Neural cell (in vitro differentiated cells): ENCODE results near the gene GSG1L2. TPM values are rescaled to one million over a fixed set of nuclear protein-coding genes. Genes with fewer than 3 reads are reported as not detected.

ENCODE experiments used
- H2AFZ ChIP-seq: fragments of 200-600, 300-800 bp; sonication (generic), shearing (Covaris generic); 2 replicates; pipeline ENCODE4 v1.6.0; 2014; ENCODE audit warnings: low read depth, mild to moderate bottlenecking, antibody characterized with exemption, low read length, moderate library complexity
- H3F3A ChIP-seq: fragments of 200-600 bp; shearing (Covaris generic); 2 replicates; pipeline ENCODE4 v1.6.1; 2016; ENCODE audit warnings: mild to moderate bottlenecking, moderate library complexity, mixed read lengths, antibody characterized with exemption, low read length; ENCODE audit not compliant: insufficient read depth, poor library complexity, severe bottlenecking
- H3K27ac ChIP-seq: fragments of 200-600, 300-800 bp; sonication (generic), shearing (Covaris generic); 2 replicates; pipeline ENCODE4 v1.5.1; 2014; ENCODE audit warnings: mild to moderate bottlenecking, low read length, moderate library complexity
- H3K27me3 ChIP-seq: fragments of 300-800, 200-600 bp; sonication (generic), shearing (Covaris generic); 2 replicates; pipeline ENCODE4 v1.6.0; 2014; ENCODE audit warnings: mild to moderate bottlenecking, low read depth, low read length, moderate library complexity; ENCODE audit not compliant: insufficient read depth
- H3K36me3 ChIP-seq: fragments of 300-800, 200-600 bp; sonication (generic), shearing (Covaris generic); 2 replicates; pipeline ENCODE4 v1.5.1; 2014; ENCODE audit warnings: mild to moderate bottlenecking, antibody characterized with exemption, low read length, moderate library complexity; ENCODE audit not compliant: insufficient read depth
- H3K4me2 ChIP-seq: fragments of 300-800, 200-600 bp; sonication (generic), shearing (Covaris generic); 2 replicates; pipeline ENCODE4 v1.6.0; 2014; ENCODE audit warnings: mild to moderate bottlenecking, low read length
- H3K4me3 ChIP-seq: fragments of 300-800, 200-600 bp; sonication (generic), shearing (Covaris generic); 2 replicates; pipeline ENCODE4 v1.5.1; 2014; ENCODE audit warnings: mild to moderate bottlenecking, low read length, moderate library complexity
- H3K79me2 ChIP-seq: fragments of 200-600 bp; shearing (Covaris generic); replicated peaks from 2 replicates; pipeline ENCODE4 v1.6.0; 2014; ENCODE audit warnings: mild to moderate bottlenecking, low read length, moderate library complexity; ENCODE audit not compliant: insufficient read depth
- H3K9ac ChIP-seq: fragments of 300-800, 200-600 bp; sonication (generic), shearing (Covaris generic); 2 replicates; pipeline ENCODE4 v1.6.1; 2016; ENCODE audit warnings: mild to moderate bottlenecking, low read length, mixed read lengths
- H3K9me2 ChIP-seq: fragments of 200-600 bp; shearing (Covaris generic); 2 replicates; pipeline ENCODE4 v1.6.1; 2016; ENCODE audit warnings: mild to moderate bottlenecking, low read length, mixed read lengths; ENCODE audit not compliant: insufficient read depth
- H3K9me3 ChIP-seq: fragments of 200-600, 300-800 bp; sonication (generic), shearing (Covaris generic); 2 replicates; pipeline ENCODE4 v1.6.1; 2016; ENCODE audit warnings: mild to moderate bottlenecking, mixed run types, low read length, moderate library complexity, mixed read lengths
- H4K20me1 ChIP-seq: fragments of 200-600 bp; shearing (Covaris generic); 2 replicates; pipeline ENCODE4 v1.6.1; 2016; ENCODE audit warnings: mild to moderate bottlenecking, mixed run types; ENCODE audit not compliant: insufficient read depth
- EP300 ChIP-seq: fragments of 450-650 bp; conservative IDR thresholded peaks from 2 replicates; pipeline ENCODE4 v1.6.1; 2014; ENCODE audit warnings: antibody characterized with exemption, mild to moderate bottlenecking, moderate library complexity; ENCODE audit not compliant: poor library complexity, severe bottlenecking
- EZH2 ChIP-seq: fragments of 200-600, 300-800 bp; shearing (Covaris generic), sonication (generic); IDR thresholded peaks from 2 replicates; pipeline ENCODE4 v1.6.1; 2014; ENCODE audit warnings: antibody characterized with exemption, low read length, borderline replicate concordance, mild to moderate bottlenecking; ENCODE audit not compliant: insufficient read depth, poor library complexity, severe bottlenecking
- MXI1 ChIP-seq: fragments of 450-650 bp; conservative IDR thresholded peaks from 2 replicates; pipeline ENCODE4 v1.6.1; 2014; ENCODE audit warnings: antibody characterized with exemption, mild to moderate bottlenecking; ENCODE audit not compliant: poor library complexity, severe bottlenecking
- POLR2AphosphoS5 ChIP-seq: IDR thresholded peaks from 2 replicates; pipeline ENCODE4 v1.6.1; 2012
- RAD21 ChIP-seq: fragments of 450-650 bp; conservative IDR thresholded peaks from 2 replicates; pipeline ENCODE4 v1.6.1; 2014; ENCODE audit warnings: antibody characterized with exemption, mild to moderate bottlenecking, moderate library complexity
- REST ChIP-seq: IDR thresholded peaks from 2 replicates; pipeline ENCODE4 v1.6.1; 2012; ENCODE audit warnings: borderline replicate concordance
- SMC3 ChIP-seq: fragments of 450-650 bp; conservative IDR thresholded peaks from 2 replicates; pipeline ENCODE4 v1.6.1; 2014; ENCODE audit warnings: antibody characterized with exemption, mild to moderate bottlenecking, moderate library complexity; ENCODE audit not compliant: poor library complexity
- TAF1 ChIP-seq: IDR thresholded peaks from 2 replicates; pipeline ENCODE4 v1.6.1; 2012; ENCODE audit warnings: low read depth
- polyA plus RNA-seq: library from polyadenylated mRNA; depleted of rRNA; stranded (reverse); fragments of >200 nt; gene quantifications from 2 replicates; pipeline ENCODE4 v1.2.3, GENCODE V29; 2014
- TF ChIP-seq, protein P1 (sequence below): fragments of 450-650 bp; IDR thresholded peaks from 2 replicates; pipeline ENCODE4 v1.5.1; 2014; ENCODE audit warnings: antibody characterized with exemption, mild to moderate bottlenecking, moderate library complexity; ENCODE audit not compliant: poor library complexity, severe bottlenecking

The GSG1L2 gene
- polyA plus RNA-seq, 1 donor from 2014 or later: not detected

DNA sequence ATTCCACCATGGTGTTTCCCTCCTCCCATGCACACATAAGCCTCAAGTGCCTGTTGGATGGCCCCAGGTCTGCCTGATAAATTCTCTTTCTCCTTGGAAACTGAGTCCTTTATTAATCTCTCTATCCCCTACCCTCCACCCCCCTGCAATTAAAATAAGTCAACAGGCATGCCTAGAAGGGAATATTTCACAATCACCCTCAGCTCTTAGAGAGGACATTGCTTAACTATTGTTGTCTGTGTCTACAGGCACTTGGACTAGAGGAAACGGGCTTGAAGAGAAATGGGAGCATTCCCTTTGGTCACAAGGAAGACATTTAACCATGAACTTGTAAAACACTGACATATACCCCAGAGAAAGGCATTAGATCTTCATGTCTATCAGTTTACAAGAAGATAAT, 43.7 kb upstream of the GSG1L2 start:
- peaks cover 4% of the 10 kb centered on the region for H3K9me3 ChIP-seq
- H4K20me1 ChIP-seq: no peaks in the 10 kb centered on the region
- H3K36me3 ChIP-seq: no peaks in the 10 kb centered on the region
- H3K9ac ChIP-seq: no peak overlapping the region
- H3K4me3 ChIP-seq: no peak overlapping the region
- TF ChIP-seq SMC3: no peak
- no peak for TF ChIP-seq EP300
- TF ChIP-seq, protein P1, sequence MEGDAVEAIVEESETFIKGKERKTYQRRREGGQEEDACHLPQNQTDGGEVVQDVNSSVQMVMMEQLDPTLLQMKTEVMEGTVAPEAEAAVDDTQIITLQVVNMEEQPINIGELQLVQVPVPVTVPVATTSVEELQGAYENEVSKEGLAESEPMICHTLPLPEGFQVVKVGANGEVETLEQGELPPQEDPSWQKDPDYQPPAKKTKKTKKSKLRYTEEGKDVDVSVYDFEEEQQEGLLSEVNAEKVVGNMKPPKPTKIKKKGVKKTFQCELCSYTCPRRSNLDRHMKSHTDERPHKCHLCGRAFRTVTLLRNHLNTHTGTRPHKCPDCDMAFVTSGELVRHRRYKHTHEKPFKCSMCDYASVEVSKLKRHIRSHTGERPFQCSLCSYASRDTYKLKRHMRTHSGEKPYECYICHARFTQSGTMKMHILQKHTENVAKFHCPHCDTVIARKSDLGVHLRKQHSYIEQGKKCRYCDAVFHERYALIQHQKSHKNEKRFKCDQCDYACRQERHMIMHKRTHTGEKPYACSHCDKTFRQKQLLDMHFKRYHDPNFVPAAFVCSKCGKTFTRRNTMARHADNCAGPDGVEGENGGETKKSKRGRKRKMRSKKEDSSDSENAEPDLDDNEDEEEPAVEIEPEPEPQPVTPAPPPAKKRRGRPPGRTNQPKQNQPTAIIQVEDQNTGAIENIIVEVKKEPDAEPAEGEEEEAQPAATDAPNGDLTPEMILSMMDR: no peak
- no peak for TF ChIP-seq REST
- no peak for TF ChIP-seq TAF1
- no peak for TF ChIP-seq POLR2AphosphoS5
- no peak for TF ChIP-seq EZH2
- no peak for TF ChIP-seq RAD21
- no peak for TF ChIP-seq MXI1
- H3K27ac ChIP-seq: no peak overlapping the region
- H3K79me2 ChIP-seq: no peaks in the 10 kb centered on the region
- no peaks in the 10 kb centered on the region for H3F3A ChIP-seq
- H3K4me2 ChIP-seq: no peak overlapping the region
- H3K27me3 ChIP-seq: no peaks in the 10 kb centered on the region
- no peak overlapping the region for H2AFZ ChIP-seq
- H3K9me2 ChIP-seq: no peaks in the 10 kb centered on the region

GRCh38 chr17:9862949-9863348, 41.1 kb upstream of the GSG1L2 start:
- Histone ChIP-seq H3K4me2 (no peak overlapping the region), H2AFZ (no peak overlapping the region), H3K9me2 (no peaks in the 10 kb centered on the region), H3K9ac (no peak overlapping the region), H3K79me2 (no peaks in the 10 kb centered on the region), H3K27me3 (no peaks in the 10 kb centered on the region), H3F3A (no peaks in the 10 kb centered on the region), H3K4me3 (no peak overlapping the region), H4K20me1 (no peaks in the 10 kb centered on the region), H3K9me3 (peaks cover 4% of the 10 kb centered on the region), H3K36me3 (no peaks in the 10 kb centered on the region), H3K27ac (no peak overlapping the region)
- TF ChIP-seq POLR2AphosphoS5: no peak
- TF ChIP-seq SMC3: no peak
- no peak for TF ChIP-seq EP300
- no peak for TF ChIP-seq MXI1
- TF ChIP-seq REST: no peak
- TF ChIP-seq, protein P1: no peak
- no peak for TF ChIP-seq TAF1
- TF ChIP-seq RAD21: no peak
